ENCODE data around the gene TMEM119.

Gene TMEM119

DNA sequence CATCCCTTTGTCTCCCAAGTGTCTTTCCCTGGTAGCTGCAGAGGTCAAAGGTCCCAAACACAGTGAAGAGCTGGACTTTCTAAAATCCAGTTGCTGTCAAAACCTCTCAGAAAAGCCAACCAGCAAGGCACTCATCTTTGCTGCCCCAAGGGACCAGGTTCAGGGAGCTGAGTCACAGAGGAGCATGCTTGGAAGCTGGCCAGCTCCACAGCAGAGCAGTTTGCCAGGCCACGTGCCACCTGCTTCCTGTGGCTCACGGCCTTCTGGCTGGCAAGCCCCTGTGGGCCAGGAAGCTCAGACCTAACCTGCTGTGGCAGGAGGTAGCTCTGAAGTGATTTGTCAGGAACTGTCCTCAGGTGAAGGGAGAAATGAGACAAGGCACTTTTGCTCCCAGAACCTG is 31.9 kb downstream of the TMEM119 start:
- no peak for DNase-seq (ENCODE audit: low spot score)
- in situ Hi-C loops (cut with MboI; ENCODE audit: low sequenced_read_pairs, unreplicated experiment) = loop anchor here (5.0 to 25.0 kb wide), 3 partner anchors 51 to 521 kb away; partner anchors contain the start of genes ALKBH2 and UNG
- TF ChIP-seq, protein P1, sequence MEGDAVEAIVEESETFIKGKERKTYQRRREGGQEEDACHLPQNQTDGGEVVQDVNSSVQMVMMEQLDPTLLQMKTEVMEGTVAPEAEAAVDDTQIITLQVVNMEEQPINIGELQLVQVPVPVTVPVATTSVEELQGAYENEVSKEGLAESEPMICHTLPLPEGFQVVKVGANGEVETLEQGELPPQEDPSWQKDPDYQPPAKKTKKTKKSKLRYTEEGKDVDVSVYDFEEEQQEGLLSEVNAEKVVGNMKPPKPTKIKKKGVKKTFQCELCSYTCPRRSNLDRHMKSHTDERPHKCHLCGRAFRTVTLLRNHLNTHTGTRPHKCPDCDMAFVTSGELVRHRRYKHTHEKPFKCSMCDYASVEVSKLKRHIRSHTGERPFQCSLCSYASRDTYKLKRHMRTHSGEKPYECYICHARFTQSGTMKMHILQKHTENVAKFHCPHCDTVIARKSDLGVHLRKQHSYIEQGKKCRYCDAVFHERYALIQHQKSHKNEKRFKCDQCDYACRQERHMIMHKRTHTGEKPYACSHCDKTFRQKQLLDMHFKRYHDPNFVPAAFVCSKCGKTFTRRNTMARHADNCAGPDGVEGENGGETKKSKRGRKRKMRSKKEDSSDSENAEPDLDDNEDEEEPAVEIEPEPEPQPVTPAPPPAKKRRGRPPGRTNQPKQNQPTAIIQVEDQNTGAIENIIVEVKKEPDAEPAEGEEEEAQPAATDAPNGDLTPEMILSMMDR (IDR thresholded peaks at IDR 0.05; ENCODE audit: borderline replicate concordance, control extremely low read depth, extremely low read depth, insufficient read depth, missing control alignments) = no peak

DNA sequence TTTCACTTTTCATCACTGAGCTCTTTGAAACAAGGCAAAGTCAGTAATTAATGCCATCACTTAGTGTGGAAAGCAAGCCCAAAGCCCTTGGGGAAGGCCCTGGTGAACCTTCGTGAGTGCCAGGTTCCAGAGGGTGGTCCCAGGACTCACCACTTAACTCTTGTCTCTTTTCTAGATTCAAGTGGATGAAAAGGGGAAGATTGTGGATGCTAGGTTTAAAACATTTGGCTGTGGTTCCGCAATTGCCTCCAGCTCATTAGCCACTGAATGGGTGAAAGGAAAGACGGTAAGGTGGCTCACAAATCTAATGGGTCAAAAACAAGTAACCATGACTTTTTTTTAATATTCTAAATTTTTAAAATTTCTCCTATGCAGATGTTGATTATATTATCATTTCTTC is 32.7 kb downstream of the TMEM119 start:
- no peak for DNase-seq (ENCODE audit: low spot score)
- in situ Hi-C loops (cut with MboI; ENCODE audit: low sequenced_read_pairs, unreplicated experiment) = loop anchor here (5.0 to 25.0 kb wide), 3 partner anchors 52 to 522 kb away; partner anchors contain the start of genes ALKBH2 and UNG
- TF ChIP-seq, protein P1 (IDR thresholded peaks at IDR 0.05; ENCODE audit: borderline replicate concordance, control extremely low read depth, extremely low read depth, insufficient read depth, missing control alignments) = no peak

DNA sequence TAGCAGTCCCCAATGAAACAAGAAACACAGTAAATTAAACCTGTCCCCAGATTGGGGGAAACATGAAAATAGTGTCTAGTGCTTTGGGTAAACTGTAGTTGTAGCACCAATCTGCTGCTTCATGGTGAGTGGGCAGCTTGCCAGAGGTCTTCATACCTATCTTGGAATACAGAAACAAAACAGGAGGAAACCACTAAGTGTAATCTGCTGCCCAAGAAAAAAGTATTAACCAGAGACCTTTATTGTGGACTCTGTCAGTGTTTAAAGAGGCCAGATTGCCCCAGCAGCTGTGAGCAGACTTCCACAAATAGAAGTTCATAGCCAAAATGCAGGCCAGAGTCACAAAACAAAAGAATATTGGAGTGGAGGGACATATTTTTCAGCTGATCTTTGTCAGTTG is 33.2 kb downstream of the TMEM119 start:
- in situ Hi-C loops (cut with MboI; ENCODE audit: low sequenced_read_pairs, unreplicated experiment) = loop anchor here (5.0 to 25.0 kb wide), 3 partner anchors 53 to 523 kb away; partner anchors contain the start of genes ALKBH2 and UNG
- no peak for DNase-seq (ENCODE audit: low spot score)
- TF ChIP-seq, protein P1 (IDR thresholded peaks at IDR 0.05; ENCODE audit: borderline replicate concordance, control extremely low read depth, extremely low read depth, insufficient read depth, missing control alignments) = no peak

DNA sequence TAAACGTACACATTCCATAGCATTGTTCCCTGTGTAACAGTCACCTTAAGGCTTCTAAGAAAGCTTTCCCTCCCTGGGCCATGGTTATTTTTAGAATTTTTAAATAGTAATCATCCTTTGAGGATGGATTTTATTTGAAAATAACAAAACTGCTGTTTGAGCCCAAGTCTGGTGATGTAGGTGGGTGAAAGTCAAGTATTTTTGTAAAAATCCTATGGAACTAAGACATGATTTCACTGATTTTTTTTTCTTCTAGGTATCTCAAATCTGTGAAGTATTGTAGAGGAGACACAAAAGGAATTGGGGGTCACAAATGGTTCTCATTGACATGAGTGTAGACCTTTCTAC is 34.1 kb downstream of the TMEM119 start:
- TF ChIP-seq, protein P1 (IDR thresholded peaks at IDR 0.05; ENCODE audit: borderline replicate concordance, control extremely low read depth, extremely low read depth, insufficient read depth, missing control alignments) = no peak
- in situ Hi-C loops (cut with MboI; ENCODE audit: low sequenced_read_pairs, unreplicated experiment) = loop anchor here (10.0 to 25.0 kb wide), 2 partner anchors 241 to 524 kb away; partner anchors contain the start of genes ALKBH2 and UNG
- DNase-seq (ENCODE audit: low spot score) = no peak

DNA sequence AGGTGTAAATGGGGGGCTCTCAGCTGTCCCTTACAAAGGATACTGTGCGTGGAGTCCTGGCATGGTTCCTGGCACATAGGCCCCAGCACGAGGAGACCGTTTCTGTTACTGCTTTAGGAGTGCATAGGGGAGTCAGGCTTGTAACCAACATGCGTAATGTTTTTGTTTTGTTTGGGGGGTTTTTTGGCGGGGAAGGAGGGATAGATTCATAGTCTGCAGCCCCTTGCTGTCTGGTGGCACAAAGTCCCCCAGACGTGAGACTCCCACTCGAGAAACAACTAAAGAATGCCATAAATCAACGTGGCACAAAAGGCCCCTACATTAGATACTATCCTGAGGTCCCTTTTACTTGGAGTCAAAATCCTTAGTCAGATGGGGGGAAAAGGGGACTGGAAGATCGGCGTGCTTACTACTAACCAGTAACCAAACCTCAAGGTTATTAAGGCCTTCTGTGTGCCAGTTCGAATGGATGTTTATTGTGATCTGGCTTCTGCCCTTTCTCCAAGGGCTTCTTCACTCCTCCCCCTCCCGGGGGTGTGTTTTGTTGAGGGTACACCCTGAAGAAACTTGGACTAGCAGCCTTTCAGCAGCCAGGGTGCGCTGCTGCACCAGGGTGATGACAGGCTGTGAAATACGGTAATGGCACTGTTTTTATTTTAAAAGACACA is 34.6 kb downstream of the TMEM119 start:
- peak; percentile 78 for DNase-seq (ENCODE audit: low spot score)
- in situ Hi-C loops (cut with MboI; ENCODE audit: low sequenced_read_pairs, unreplicated experiment) = loop anchor here (10.0 to 25.0 kb wide), 2 partner anchors 242 to 524 kb away; partner anchors contain the start of genes ALKBH2 and UNG
- TF ChIP-seq, protein P1 (IDR thresholded peaks at IDR 0.05; ENCODE audit: borderline replicate concordance, control extremely low read depth, extremely low read depth, insufficient read depth, missing control alignments) = peak; percentile 89

DNA sequence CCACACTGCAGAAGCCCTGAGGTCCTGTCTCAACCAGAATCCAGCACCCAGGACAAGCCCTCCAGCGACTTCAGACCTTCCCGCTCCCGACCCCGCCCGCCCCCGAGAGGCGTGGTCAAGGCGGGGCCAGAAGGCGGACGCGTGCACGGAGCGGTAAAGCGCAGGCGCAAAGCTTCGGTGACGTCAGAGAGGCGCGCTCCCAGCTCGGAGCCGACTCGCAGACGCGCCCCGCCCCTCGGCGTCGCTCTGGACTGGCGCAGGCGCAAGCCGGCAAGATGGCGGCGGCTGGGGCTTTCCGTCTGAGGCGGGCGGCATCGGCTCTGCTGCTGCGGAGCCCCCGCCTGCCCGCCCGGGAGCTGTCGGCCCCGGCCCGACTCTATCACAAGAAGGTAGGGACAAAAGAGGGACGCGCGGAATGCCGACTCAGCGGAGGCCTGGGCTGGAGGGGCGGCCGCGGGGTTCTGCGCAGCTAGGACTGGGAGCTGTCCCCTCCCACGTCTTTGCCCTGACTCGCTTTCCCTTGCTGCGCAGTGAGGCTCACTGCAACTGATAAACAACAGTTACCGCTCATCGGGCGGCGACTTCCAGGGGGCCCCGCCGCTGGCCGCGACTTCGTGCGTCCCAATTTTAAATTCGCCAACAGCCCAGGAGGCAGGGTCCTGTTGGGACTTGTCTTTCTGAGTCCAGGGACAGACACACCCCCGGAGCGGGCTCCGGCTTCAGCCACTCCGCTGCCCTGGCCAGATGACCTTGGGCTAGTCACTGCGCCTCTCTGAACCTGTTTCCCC is 35.3 kb downstream of the TMEM119 start, which contains the start of gene ISCU:
ISCU (plus strand) TSS at position 249 of the 788 bp plus-strand sequence; CDS start at position 276, 27 bp downstream.
- in situ Hi-C loops (cut with MboI; ENCODE audit: low sequenced_read_pairs, unreplicated experiment) = loop anchor here (10.0 to 25.0 kb wide), 2 partner anchors 242 to 525 kb away; partner anchors contain the start of genes ALKBH2 and UNG
- peak; percentile 98 for DNase-seq (ENCODE audit: low spot score)
- TF ChIP-seq, protein P1 (IDR thresholded peaks at IDR 0.05; ENCODE audit: borderline replicate concordance, control extremely low read depth, extremely low read depth, insufficient read depth, missing control alignments) = no peak
